ENCODE data around the gene SGK1.
"Not testable (repeated sequence)": the region's sequence is repeated elsewhere in the genome, so short reads cannot be mapped to it uniquely, and the experiment has no call there.

Gene SGK1

DNA sequence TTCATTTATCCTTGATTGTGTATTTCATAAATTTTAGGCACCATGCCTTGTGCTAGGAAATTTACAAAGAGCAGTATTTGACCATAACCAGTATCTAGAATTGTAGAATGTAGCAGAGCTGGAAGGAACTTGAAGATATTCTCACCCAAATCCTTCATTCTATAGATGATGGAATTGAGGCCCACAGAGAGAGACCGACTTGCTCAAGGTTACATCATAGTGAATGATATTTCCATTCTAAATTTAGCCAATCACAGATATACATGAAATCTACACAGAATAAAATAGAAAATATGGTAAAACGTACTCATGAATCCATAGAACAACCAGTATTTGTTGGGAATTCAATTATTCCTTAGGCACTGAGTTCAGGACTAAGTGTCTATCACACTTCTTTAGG, 10.9 kb upstream of the SGK1 start:
- Histone ChIP-seq H3K9me3 (ENCODE audit: control insufficient read depth in 1 of 2, low read length in 2 of 2) (peaks cover 6% of the 10 kb centered on the region in 2 donors), H3K9ac (ENCODE audit: low read depth in 1 of 2, low read length in 2 of 2) (no peak overlapping the region)

DNA sequence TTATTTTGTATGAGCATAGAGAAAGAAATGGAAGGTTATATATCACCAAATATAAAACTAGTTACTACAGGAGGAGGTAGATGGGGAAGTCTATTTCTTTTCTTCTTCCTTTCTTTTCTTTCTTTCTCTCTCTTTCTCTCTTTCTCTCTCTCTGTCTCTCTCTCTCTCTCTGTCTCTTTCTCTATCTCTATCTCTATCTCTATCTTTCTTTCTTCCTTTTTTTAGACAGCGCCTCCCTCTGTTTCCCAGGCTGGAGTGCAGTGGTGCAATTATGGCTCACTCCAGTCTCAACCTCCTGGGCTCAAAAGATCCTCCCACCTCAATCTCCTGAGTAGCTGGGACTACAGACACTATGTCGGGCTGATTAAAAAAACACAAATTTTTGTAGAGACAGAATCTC, 10.2 kb upstream of the SGK1 start:
- Histone ChIP-seq H3K27me3 (ENCODE audit: control insufficient read depth in 1 of 2, insufficient read depth in 2 of 2, low read length in 2 of 2) (no peaks in the 10 kb centered on the region), H3K9me3 (ENCODE audit: control insufficient read depth in 1 of 2, low read length in 2 of 2) (peaks cover 6% of the 10 kb centered on the region in 2 donors), H3K9ac (ENCODE audit: low read depth in 1 of 2, low read length in 2 of 2) (no peak overlapping the region), H3K4me1 (ENCODE audit: control insufficient read depth in 1 of 2, insufficient read depth in 2 of 2, low read length in 2 of 2) (no peaks in the 10 kb centered on the region), H3K36me3 (ENCODE audit: control insufficient read depth in 1 of 2, insufficient read depth in 2 of 2, low read length in 2 of 2) (no peaks in the 10 kb centered on the region), H3K4me3 (ENCODE audit: low read depth in 1 of 2, low read length in 2 of 2) (no peak overlapping the region), H3K27ac (ENCODE audit: low read depth, low read length) (no peak overlapping the region)

More for the DNA sequence above, 10.9 kb upstream of the SGK1 start:
- Histone ChIP-seq H3K4me1 (ENCODE audit: control insufficient read depth in 1 of 2, insufficient read depth in 2 of 2, low read length in 2 of 2) (no peaks in the 10 kb centered on the region), H3K36me3 (ENCODE audit: control insufficient read depth in 1 of 2, insufficient read depth in 2 of 2, low read length in 2 of 2) (no peaks in the 10 kb centered on the region), H3K27ac (ENCODE audit: low read depth, low read length) (no peak overlapping the region), H3K27me3 (ENCODE audit: control insufficient read depth in 1 of 2, insufficient read depth in 2 of 2, low read length in 2 of 2) (no peaks in the 10 kb centered on the region), H3K4me3 (ENCODE audit: low read depth in 1 of 2, low read length in 2 of 2) (no peak overlapping the region)

DNA sequence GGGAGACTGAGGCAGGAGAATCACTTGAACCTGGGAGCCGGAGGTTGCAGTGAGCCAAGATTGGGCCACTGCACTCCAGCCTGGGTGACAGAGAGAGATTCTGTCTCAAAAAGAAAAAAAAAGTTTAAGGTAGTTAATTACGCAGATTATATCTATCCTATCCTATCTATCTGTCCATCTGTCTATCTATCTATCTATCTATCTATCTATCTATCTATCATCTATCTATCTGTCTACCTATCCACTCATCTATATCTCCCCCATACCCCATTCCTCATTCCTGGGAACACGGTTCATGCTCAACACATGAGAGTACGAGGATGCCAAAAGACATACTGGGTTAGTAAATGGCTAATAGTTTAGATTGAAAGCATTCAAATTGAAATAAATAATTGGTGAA, 8.3 kb upstream of the SGK1 start:
- not testable (repeated sequence) for H3K27me3 ChIP-seq (ENCODE audit: control insufficient read depth in 1 of 2, insufficient read depth in 2 of 2, low read length in 2 of 2); H3K4me1 ChIP-seq (ENCODE audit: control insufficient read depth in 1 of 2, insufficient read depth in 2 of 2, low read length in 2 of 2); H3K9ac ChIP-seq (ENCODE audit: low read depth in 1 of 2, low read length in 2 of 2); H3K4me3 ChIP-seq (ENCODE audit: low read depth in 1 of 2, low read length in 2 of 2); H3K9me3 ChIP-seq (ENCODE audit: control insufficient read depth in 1 of 2, low read length in 2 of 2); H3K36me3 ChIP-seq (ENCODE audit: control insufficient read depth in 1 of 2, insufficient read depth in 2 of 2, low read length in 2 of 2); H3K27ac ChIP-seq (ENCODE audit: low read depth, low read length)

DNA sequence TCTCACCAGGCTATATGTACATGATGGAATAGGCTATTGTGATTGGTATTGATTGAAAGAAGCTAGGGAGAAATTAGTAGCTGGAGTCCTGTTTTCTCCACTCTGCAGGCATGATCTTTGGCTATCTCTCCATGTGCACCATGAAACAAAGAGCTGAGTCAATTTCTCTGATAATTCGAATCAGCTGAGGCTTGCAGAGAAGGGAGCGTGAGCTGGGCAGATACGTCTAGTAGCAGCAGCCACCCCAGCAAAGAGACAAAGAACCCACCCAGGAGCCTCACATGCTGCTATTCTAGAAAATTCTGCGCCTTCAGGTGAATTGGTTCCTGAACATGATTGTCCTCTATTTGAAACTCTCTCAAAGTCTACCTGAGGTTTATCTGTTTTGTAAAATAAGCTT, 6.9 kb upstream of the SGK1 start:
- Histone ChIP-seq H3K27me3 (ENCODE audit: control insufficient read depth in 1 of 2, insufficient read depth in 2 of 2, low read length in 2 of 2) (no peaks in the 10 kb centered on the region), H3K4me3 (ENCODE audit: low read depth in 1 of 2, low read length in 2 of 2) (no peak overlapping the region), H3K9ac (ENCODE audit: low read depth in 1 of 2, low read length in 2 of 2) (no peak overlapping the region)

DNA sequence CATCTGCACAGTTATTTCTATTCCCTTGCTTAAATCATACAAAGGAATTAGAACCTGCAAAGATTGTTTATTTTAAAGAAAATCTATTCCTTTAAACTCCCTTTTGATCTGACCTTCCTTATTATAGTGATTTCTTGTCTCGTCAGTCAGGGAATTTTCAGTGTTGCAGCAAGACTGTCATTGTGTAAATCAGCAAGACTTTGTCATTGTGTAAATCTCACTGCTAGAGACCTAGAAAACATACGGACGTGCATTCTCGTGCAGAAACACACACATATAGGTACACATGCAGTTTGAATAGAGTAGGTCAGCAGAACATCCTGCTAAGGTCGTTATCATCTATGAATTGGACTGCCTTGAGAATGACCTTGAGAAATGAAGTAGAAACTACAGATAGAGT, 6.2 kb upstream of the SGK1 start:
- Histone ChIP-seq H3K27ac (ENCODE audit: low read depth, low read length) (no peak overlapping the region), H3K4me3 (ENCODE audit: low read depth in 1 of 2, low read length in 2 of 2) (no peak overlapping the region), H3K4me1 (ENCODE audit: control insufficient read depth in 1 of 2, insufficient read depth in 2 of 2, low read length in 2 of 2) (no peaks in the 10 kb centered on the region), H3K9ac (ENCODE audit: low read depth in 1 of 2, low read length in 2 of 2) (no peak overlapping the region), H3K9me3 (ENCODE audit: control insufficient read depth in 1 of 2, low read length in 2 of 2) (peaks cover 6% of the 10 kb centered on the region in 2 donors), H3K36me3 (ENCODE audit: control insufficient read depth in 1 of 2, insufficient read depth in 2 of 2, low read length in 2 of 2) (no peaks in the 10 kb centered on the region), H3K27me3 (ENCODE audit: control insufficient read depth in 1 of 2, insufficient read depth in 2 of 2, low read length in 2 of 2) (no peaks in the 10 kb centered on the region)

More for the DNA sequence above, 6.9 kb upstream of the SGK1 start:
- Histone ChIP-seq H3K27ac (ENCODE audit: low read depth, low read length) (no peak overlapping the region), H3K36me3 (ENCODE audit: control insufficient read depth in 1 of 2, insufficient read depth in 2 of 2, low read length in 2 of 2) (no peaks in the 10 kb centered on the region), H3K4me1 (ENCODE audit: control insufficient read depth in 1 of 2, insufficient read depth in 2 of 2, low read length in 2 of 2) (no peaks in the 10 kb centered on the region), H3K9me3 (ENCODE audit: control insufficient read depth in 1 of 2, low read length in 2 of 2) (peaks cover 6% of the 10 kb centered on the region in 2 donors)

DNA sequence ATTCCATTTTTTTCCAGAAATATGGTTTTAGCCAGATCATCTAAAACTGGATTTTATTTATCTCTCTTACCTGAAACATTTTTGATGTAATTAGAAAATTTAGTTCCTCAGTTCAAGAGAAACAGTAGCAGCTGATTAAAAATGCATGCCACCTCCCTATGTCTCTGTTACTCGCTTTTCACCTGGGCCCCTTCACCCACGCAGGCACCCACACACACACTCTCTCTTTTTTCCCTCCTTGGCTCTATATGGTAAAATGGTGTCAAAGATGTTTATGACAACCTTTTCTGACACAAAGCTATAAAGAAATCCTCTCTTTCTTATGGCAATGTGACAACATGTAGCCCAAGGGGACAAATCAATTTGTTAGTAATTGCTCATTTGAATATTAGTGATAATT, 5.8 kb upstream of the SGK1 start:
- no peaks in the 10 kb centered on the region for H3K27me3 ChIP-seq (ENCODE audit: control insufficient read depth in 1 of 2, insufficient read depth in 2 of 2, low read length in 2 of 2)
- no peak overlapping the region for H3K4me3 ChIP-seq (ENCODE audit: low read depth in 1 of 2, low read length in 2 of 2)
- no peaks in the 10 kb centered on the region for H3K4me1 ChIP-seq (ENCODE audit: control insufficient read depth in 1 of 2, insufficient read depth in 2 of 2, low read length in 2 of 2)
- H3K27ac ChIP-seq (ENCODE audit: low read depth, low read length) = no peak overlapping the region
- peaks cover 6% of the 10 kb centered on the region in 2 donors for H3K9me3 ChIP-seq (ENCODE audit: control insufficient read depth in 1 of 2, low read length in 2 of 2)
- no peaks in the 10 kb centered on the region for H3K36me3 ChIP-seq (ENCODE audit: control insufficient read depth in 1 of 2, insufficient read depth in 2 of 2, low read length in 2 of 2)
- no peak overlapping the region for H3K9ac ChIP-seq (ENCODE audit: low read depth in 1 of 2, low read length in 2 of 2)

- Histone ChIP-seq H3K4me1 (ENCODE audit: control insufficient read depth in 1 of 2, insufficient read depth in 2 of 2, low read length in 2 of 2) (no peaks in the 10 kb centered on the region), H3K4me3 (ENCODE audit: low read depth in 1 of 2, low read length in 2 of 2) (no peak overlapping the region), H3K9me3 (ENCODE audit: control insufficient read depth in 1 of 2, low read length in 2 of 2) (peaks cover 6% of the 10 kb centered on the region in 2 donors), H3K36me3 (ENCODE audit: control insufficient read depth in 1 of 2, insufficient read depth in 2 of 2, low read length in 2 of 2) (no peaks in the 10 kb centered on the region), H3K27me3 (ENCODE audit: control insufficient read depth in 1 of 2, insufficient read depth in 2 of 2, low read length in 2 of 2) (peaks cover 0 to under 1% of the 10 kb centered on the region in 2 donors), H3K9ac (ENCODE audit: low read depth in 1 of 2, low read length in 2 of 2) (no peak overlapping the region), H3K27ac (ENCODE audit: low read depth, low read length) (no peak overlapping the region)
Observed at GRCh38 chr6:134323294-134323693, 5.4 kb upstream of the SGK1 start.

GRCh38 chr6:134322216-134322615, 4.3 kb upstream of the SGK1 start:
- Histone ChIP-seq H3K9me3 (ENCODE audit: control insufficient read depth in 1 of 2, low read length in 2 of 2) (peaks cover 6% of the 10 kb centered on the region in 2 donors), H3K27ac (ENCODE audit: low read depth, low read length) (no peak overlapping the region), H3K9ac (ENCODE audit: low read depth in 1 of 2, low read length in 2 of 2) (no peak overlapping the region), H3K4me1 (ENCODE audit: control insufficient read depth in 1 of 2, insufficient read depth in 2 of 2, low read length in 2 of 2) (peaks cover 0 to 8% of the 10 kb centered on the region in 2 donors), H3K27me3 (ENCODE audit: control insufficient read depth in 1 of 2, insufficient read depth in 2 of 2, low read length in 2 of 2) (peaks cover 5 to 11% of the 10 kb centered on the region in 2 donors), H3K4me3 (ENCODE audit: low read depth in 1 of 2, low read length in 2 of 2) (no peak overlapping the region), H3K36me3 (ENCODE audit: control insufficient read depth in 1 of 2, insufficient read depth in 2 of 2, low read length in 2 of 2) (no peaks in the 10 kb centered on the region)

GRCh38 chr6:134321246-134321645, 3.3 kb upstream of the SGK1 start:
- Histone ChIP-seq H3K27me3 (ENCODE audit: control insufficient read depth in 1 of 2, insufficient read depth in 2 of 2, low read length in 2 of 2) (peaks cover 11 to 15% of the 10 kb centered on the region in 2 donors), H3K9ac (ENCODE audit: low read depth in 1 of 2, low read length in 2 of 2) (no peak overlapping the region), H3K4me1 (ENCODE audit: control insufficient read depth in 1 of 2, insufficient read depth in 2 of 2, low read length in 2 of 2) (peaks cover 0 to 8% of the 10 kb centered on the region in 2 donors), H3K9me3 (ENCODE audit: control insufficient read depth in 1 of 2, low read length in 2 of 2) (peaks cover 6% of the 10 kb centered on the region in 2 donors), H3K27ac (ENCODE audit: low read depth, low read length) (no peak overlapping the region), H3K36me3 (ENCODE audit: control insufficient read depth in 1 of 2, insufficient read depth in 2 of 2, low read length in 2 of 2) (no peaks in the 10 kb centered on the region), H3K4me3 (ENCODE audit: low read depth in 1 of 2, low read length in 2 of 2) (no peak overlapping the region)

DNA sequence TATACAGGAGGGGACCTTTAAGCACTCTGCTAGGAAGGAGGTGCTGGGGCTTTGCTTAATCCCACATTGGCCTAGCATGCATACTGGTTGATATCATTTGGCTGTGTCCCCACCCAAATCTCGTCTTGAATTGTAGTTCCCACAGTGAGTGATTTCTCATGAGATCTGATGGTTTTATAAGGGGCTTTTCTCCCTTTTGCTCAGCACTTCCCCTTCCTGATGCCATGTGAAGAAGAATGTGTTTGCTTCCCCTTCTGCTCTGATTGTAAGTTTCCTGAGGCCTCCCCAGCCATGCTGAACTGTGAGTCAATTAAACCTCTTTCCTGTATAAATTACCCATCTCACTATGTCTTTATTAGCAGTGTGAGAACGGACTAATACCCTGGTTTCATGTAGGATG, 1.8 kb upstream of the SGK1 start:
- H3K9me3 ChIP-seq (ENCODE audit: control insufficient read depth in 1 of 2, low read length in 2 of 2); H3K4me1 ChIP-seq (ENCODE audit: control insufficient read depth in 1 of 2, insufficient read depth in 2 of 2, low read length in 2 of 2); H3K4me3 ChIP-seq (ENCODE audit: low read depth in 1 of 2, low read length in 2 of 2); H3K27ac ChIP-seq (ENCODE audit: low read depth, low read length); H3K9ac ChIP-seq (ENCODE audit: low read depth in 1 of 2, low read length in 2 of 2); H3K36me3 ChIP-seq (ENCODE audit: control insufficient read depth in 1 of 2, insufficient read depth in 2 of 2, low read length in 2 of 2): not testable (repeated sequence)
- H3K27me3 ChIP-seq (ENCODE audit: control insufficient read depth in 1 of 2, insufficient read depth in 2 of 2, low read length in 2 of 2) = peaks cover 11 to 15% of the 10 kb centered on the region in 2 donors

DNA sequence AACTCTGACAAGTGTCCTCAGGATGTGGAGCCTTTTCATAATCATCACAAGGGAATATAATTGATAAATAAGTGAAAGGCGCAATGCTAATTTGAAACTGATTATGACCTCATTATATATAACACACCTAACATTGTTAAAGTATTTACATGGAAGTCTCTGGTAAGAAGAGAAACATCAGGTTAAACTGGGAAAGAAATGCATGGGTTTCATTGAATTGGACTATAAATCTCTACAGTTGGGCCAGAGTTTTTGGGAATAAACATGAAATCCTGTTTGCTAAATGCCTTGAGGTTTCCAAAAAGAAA, 1.0 kb upstream of the SGK1 start:
- H3K4me3 ChIP-seq (ENCODE audit: low read depth in 1 of 2, low read length in 2 of 2) = no peak overlapping the region
- H3K9me3 ChIP-seq (ENCODE audit: control insufficient read depth in 1 of 2, low read length in 2 of 2) = no peaks in the 10 kb centered on the region
- H3K9ac ChIP-seq (ENCODE audit: low read depth in 1 of 2, low read length in 2 of 2) = no peak overlapping the region
- peaks cover 0 to 8% of the 10 kb centered on the region in 2 donors for H3K4me1 ChIP-seq (ENCODE audit: control insufficient read depth in 1 of 2, insufficient read depth in 2 of 2, low read length in 2 of 2)
- H3K27ac ChIP-seq (ENCODE audit: low read depth, low read length) = no peak overlapping the region
- no peaks in the 10 kb centered on the region for H3K36me3 ChIP-seq (ENCODE audit: control insufficient read depth in 1 of 2, insufficient read depth in 2 of 2, low read length in 2 of 2)
- peaks cover 11 to 15% of the 10 kb centered on the region in 2 donors for H3K27me3 ChIP-seq (ENCODE audit: control insufficient read depth in 1 of 2, insufficient read depth in 2 of 2, low read length in 2 of 2)
